ENCODE data around the gene DLAT. TPM values are rescaled to one million over a fixed set of nuclear protein-coding genes. Genes with fewer than 3 reads are reported as not detected.

DLAT gene
- total RNA-seq, 1 experiment from 2014 or later: 102 TPM

DNA sequence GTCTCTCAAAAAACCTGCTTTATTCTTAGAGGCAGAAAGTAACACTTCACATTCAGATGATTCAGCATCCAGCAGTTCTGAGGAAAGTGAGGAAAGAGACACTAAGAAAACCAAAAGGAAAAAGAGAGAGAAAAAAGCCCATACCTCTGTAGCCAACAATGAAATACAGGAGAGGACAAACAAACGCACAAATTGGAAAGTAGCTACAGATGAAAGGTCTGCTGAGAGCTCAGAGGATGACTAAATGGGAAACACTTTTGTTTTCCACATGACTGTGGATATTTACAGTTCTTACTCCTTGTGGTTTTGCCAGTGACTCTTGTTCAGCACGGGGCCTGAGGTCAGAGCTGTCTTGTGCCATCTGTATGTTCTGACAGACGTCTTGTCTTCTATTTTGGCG lies 57.5 kb downstream of the DLAT start:
- H3K79me2 ChIP-seq (ENCODE audit: low read length): peaks cover 45% of the 10 kb centered on the region
- peaks cover 52% of the 10 kb centered on the region for H3K36me3 ChIP-seq (ENCODE audit: low read depth, low read length)
- ChIA-PET CTCF (interaction anchor here (0.6 to 0.7 kb wide), 2 partner anchors 74 to 93 kb away, joined by 4 read pairs; partner anchors contain the start of gene BCO2), POLR2A (ENCODE audit: unreplicated experiment) (interaction anchor here (0.5 to 0.6 kb wide), 4 partner anchors 43 to 585 kb away, joined by 3 to 10 read pairs (median 4); no protein-coding TSS in a partner anchor)
- H3K4me3 ChIP-seq (ENCODE audit: low read length): no peak overlapping the region
- H3F3A ChIP-seq (ENCODE audit: low read length, unreplicated experiment): peaks cover 5% of the 10 kb centered on the region
- DNase-seq: peak; percentile 64
- peak overlapping the region; percentile 19; the same call in 1 of the 2 replicates for H3K9ac ChIP-seq (ENCODE audit: low read length)
- BruUV-seq (replicated peaks): no TSS peak
- peak overlapping the region; percentile 63 for H3K27ac ChIP-seq (ENCODE audit: low read length)
- H2AFZ ChIP-seq (ENCODE audit: low read length): no peak overlapping the region
- intact Hi-C loops (cut with micrococcal nuclease): loop anchor here (10.0 kb wide), 1 partner anchor 202 kb away; no protein-coding TSS in a partner anchor
- no peaks in the 10 kb centered on the region for H3K9me2 ChIP-seq (replicated peaks; ENCODE audit: low read length)
- peak overlapping the region; percentile 17; the same call in 1 of the 2 replicates for H3K4me2 ChIP-seq (ENCODE audit: low read length)
- TF ChIP-seq EZH2 (IDR thresholded peaks at IDR 0.05; ENCODE audit: low read length, unreplicated experiment) (no peak), CTCF (conservative IDR thresholded peaks at IDR 0.05; ENCODE audit: low read depth, low read length) (no peak), EZH2phosphoT487 (IDR thresholded peaks at IDR 0.05; ENCODE audit: borderline replicate concordance, low read length) (no peak)
- H3K27me3 ChIP-seq (ENCODE audit: low read length): no peaks in the 10 kb centered on the region
- no peaks in the 10 kb centered on the region for H4K20me1 ChIP-seq (ENCODE audit: low read length)
- H3K9me3 ChIP-seq (ENCODE audit: low read length): no peaks in the 10 kb centered on the region
- ATAC-seq: peak; percentile 60
- H3K4me1 ChIP-seq (ENCODE audit: insufficient read depth, low read length): peaks cover 24% of the 10 kb centered on the region

GRCh38 chr11:112085822-112086421 lies 60.7 kb downstream of the DLAT start:
- no peak for TF ChIP-seq EZH2phosphoT487 (IDR thresholded peaks at IDR 0.05; ENCODE audit: borderline replicate concordance, low read length)
- no peak for TF ChIP-seq EZH2 (IDR thresholded peaks at IDR 0.05; ENCODE audit: low read length, unreplicated experiment)
- no peak for TF ChIP-seq CTCF (conservative IDR thresholded peaks at IDR 0.05; ENCODE audit: low read depth, low read length)
- Histone ChIP-seq H3K9me2 (replicated peaks; ENCODE audit: low read length) (no peaks in the 10 kb centered on the region), H3K9me3 (ENCODE audit: low read length) (no peaks in the 10 kb centered on the region), H2AFZ (ENCODE audit: low read length) (peak overlapping the region; percentile 75), H3K4me1 (ENCODE audit: insufficient read depth, low read length) (peaks cover 41% of the 10 kb centered on the region), H3K4me2 (ENCODE audit: low read length) (peak overlapping the region; percentile 88), H3F3A (ENCODE audit: low read length, unreplicated experiment) (peaks cover 5% of the 10 kb centered on the region), H3K9ac (ENCODE audit: low read length) (peak overlapping the region; percentile 94), H3K4me3 (ENCODE audit: low read length) (peak overlapping the region; percentile 88), H4K20me1 (ENCODE audit: low read length) (no peaks in the 10 kb centered on the region), H3K27ac (ENCODE audit: low read length) (peak overlapping the region; percentile 48), H3K36me3 (ENCODE audit: low read depth, low read length) (peaks cover 61% of the 10 kb centered on the region), H3K27me3 (ENCODE audit: low read length) (no peaks in the 10 kb centered on the region), H3K79me2 (ENCODE audit: low read length) (peaks cover 75% of the 10 kb centered on the region)
- ATAC-seq: peak; percentile 44
- TSS peak; percentile 78 for BruUV-seq (replicated peaks)
- intact Hi-C loops (cut with micrococcal nuclease): loop anchor here (1.0 to 10.0 kb wide), 5 partner anchors 12 to 209 kb away; partner anchors contain the start of genes CFAP68, FDXACB1, NKAPD1 and PIH1D2
- CTCF ChIA-PET: no interaction called here
- DNase-seq: peak; percentile 25
- POLR2A ChIA-PET (ENCODE audit: unreplicated experiment): interaction anchor here (0.5 to 1.0 kb wide), 3 partner anchors 14 to 154 kb away, joined by 6 to 13 read pairs (median 11); no protein-coding TSS in a partner anchor

Data from PC-3 (cell line).